COR-L47 (cell line): ENCODE measurements around the gene GPC2.

Experiments used
- DNase-seq: peaks from one replicate; lab custom pipeline; 2025; lab: John Stamatoyannopoulos, UW

Gene GPC2

DNA sequence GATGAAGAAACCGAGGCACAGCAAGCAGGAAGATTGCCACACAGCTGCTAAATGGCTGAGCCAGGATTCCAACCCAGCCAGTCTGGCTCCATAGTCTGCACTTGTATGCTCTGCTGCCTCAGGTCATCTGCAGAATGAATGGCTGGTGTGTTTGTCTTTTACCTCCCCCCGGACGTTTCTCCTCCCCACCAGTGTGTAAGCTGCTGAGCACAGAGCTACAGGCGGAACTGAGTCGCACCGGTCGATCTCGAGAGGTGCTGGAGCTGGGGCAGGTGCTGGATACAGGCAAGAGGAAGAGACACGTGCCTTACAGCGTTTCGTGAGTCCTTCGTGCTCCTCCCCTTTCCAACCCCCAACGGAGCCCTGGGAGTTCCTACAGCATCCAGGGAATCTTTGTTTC, 55.1 kb downstream of the GPC2 start:
- DNase-seq, result peak; percentile 63

DNA sequence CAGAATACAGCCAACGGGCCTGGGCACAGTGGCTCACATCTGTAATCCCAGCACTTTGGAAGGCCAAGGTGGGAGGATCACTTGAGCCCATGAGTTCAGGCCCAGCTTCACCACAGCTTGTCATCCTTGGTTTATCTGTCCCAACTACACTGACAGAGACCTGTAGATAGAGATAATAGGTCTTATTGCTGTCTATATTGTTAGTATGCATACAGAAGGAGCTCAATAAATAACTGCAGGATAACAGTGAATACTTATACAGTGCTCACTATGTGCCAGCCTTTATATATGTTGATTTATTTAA, 56.5 kb downstream of the GPC2 start:
- DNase-seq, result no peak

DNA sequence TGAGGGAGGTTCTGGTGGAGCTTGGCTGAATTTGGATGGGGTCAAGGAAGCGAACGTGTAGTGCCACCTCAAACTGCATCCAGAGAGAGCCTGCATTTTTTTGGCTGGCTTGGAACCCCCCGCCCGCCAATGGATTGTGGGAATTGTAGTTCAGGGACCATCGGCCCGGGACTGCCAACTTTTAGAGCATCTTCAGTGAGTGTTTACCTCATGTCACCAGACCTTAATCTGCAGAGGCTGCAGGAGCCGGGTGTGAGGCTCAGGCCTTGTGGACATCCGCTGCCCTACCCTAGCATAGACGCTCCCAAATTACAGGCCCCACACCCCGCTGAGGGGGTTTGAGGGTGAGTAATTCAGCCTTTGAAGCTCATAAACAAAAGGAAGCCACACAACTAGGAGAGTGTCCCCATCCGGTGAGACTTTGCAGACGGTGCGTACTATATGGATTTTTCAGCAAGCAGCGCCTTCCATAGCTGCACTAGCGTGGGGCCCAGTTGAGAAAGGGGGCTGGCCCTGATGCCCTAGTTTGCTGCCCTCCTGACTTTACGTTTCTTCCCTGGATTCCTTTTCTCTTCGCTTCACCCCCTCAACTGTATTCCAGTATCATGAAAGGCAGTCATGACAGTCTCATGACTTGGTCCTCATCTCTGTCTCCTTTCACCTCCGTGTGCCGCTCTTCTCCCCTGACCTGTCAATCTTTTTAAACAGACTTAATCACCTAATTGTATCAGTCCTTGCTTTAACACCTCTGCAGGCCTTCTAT, 57.0 kb downstream of the GPC2 start:
- no peak for DNase-seq
